DMS53 treated with DMSO at 0.1 percent for 48 hours (cell line): ENCODE measurements around the gene GMPR.
A peak's percentile ranks its signal among the peaks of the same experiment; 100 is the strongest.

Source experiments
- DNase-seq: peaks from one replicate; lab custom pipeline; 2025; ENCODE audit not compliant: unreplicated experiment; lab: John Stamatoyannopoulos, UW

The GMPR gene

DNA sequence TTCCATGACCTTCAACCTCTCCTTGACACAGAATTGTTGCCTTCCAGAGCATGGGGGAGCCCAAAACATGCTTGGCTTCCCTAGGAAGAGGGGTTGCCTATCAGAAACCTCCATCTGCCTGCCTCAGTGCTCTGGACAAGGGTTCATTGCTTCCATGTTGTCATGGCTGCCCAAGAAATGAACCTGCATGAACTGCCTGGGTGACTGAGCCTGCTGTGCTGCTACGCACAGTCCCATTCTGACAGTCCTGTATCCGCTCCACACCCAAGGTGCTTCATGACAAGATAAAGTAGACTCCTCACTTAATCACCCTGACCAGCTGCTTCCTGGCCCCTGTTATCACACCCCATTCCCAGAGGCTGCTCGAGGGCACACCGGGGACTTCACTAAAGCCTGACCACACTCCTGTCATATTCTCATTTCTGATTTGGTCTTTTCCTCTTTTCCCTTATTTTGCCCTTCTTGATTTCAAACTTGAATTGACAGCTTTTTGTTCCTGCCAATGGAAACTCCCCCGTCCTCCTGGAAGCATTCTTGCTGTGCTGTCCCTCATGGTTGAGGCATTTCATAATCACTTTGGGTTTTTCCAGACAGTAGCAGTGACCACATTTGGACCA lies 31.9 kb downstream of the GMPR start:
- no peak for DNase-seq

DNA sequence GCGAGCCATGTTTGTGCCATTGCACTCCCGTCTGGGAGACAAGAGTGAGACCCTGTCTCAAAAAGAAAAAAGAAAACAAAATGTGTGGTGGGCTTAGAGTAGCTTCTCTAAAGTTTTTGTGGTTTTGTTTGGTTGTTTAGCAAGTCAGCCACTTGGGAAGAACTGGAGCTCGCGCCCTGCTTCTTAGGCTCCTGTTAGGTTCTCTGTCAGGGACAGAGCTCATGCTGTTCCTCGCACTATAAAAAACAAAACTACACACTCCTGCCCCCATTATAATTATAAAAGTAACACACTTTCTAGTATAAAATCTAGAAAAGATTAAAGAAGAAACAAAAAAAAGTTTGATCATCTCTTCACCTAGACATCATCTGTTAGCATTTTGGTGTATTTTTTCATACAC lies 33.0 kb downstream of the GMPR start:
- no peak for DNase-seq

- DNase-seq, result no peak
Observed at GRCh38 chr6:16272201-16272600, 33.8 kb downstream of the GMPR start.

GRCh38 chr6:16273256-16273655 lies 34.9 kb downstream of the GMPR start:
- DNase-seq, result no peak

GRCh38 chr6:16274483-16274882 lies 36.1 kb downstream of the GMPR start:
- no peak for DNase-seq

GRCh38 chr6:16274885-16275589 lies 36.6 kb downstream of the GMPR start:
- DNase-seq, result no peak

DNA sequence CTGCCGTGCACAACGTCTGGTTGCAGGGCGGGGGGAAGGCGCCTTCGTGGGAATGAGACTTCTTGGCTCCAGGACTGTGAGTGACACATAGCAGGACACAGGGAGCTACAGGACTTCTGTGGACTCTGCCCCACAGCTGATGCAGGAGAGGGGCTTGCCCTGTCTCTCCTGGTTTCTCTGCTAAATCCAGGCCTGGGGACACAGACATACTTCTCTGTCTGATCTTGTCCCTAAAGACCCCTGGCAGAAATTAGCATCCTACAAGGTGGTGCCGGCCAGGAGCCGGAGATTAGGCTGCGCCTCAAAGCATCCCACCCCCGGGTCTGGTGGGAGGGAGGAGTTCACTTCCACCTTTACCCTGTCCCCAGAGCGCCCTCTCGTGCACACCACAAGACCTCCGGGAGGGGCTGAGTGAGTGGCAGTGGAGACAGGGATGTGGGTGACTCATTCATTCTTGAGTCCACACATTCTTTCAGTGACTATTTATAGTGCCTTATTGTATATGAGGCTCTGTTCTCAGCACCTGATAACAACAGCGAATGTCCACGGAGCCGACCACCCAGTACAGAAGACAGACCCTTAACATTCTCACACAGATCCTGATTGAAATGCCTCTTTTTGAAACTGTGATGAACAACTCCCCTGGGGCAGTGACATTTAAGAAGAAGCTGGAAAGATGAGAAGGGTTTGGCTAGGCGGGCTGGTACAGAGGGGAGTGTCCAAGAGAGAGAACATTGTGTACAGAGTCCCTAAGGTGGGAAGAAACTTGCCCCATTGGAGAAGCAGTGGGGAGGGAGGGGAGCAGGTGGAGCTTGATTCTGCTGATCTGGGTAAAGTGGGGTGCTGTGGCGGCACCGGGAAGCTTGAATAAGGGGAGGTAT lies 39.0 kb downstream of the GMPR start:
- DNase-seq, result peak; percentile 79

- DNase-seq, result peak; percentile 57
Observed at GRCh38 chr6:16278048-16278724, 39.8 kb downstream of the GMPR start.

DNA sequence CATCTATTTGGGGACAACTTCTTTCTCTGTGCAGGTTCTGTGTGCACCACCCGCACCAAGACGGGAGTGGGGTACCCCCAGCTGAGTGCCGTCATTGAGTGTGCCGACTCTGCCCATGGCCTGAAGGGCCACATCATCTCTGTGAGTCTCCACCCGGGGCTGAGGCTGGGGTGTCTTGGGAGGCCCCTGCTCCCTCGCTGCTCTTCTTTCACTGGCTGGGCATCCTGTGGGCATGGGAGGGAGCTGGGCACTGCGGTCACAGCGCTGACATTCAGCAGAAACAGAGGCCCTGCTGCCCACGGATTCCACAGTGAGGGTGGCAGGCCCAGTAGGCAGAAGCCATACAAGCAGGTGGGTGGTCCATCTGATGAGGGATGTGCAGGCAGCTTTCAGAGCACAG lies 40.4 kb downstream of the GMPR start:
- DNase-seq, result no peak

- DNase-seq, result no peak
Observed at GRCh38 chr6:16279243-16279642, 40.9 kb downstream of the GMPR start.

DNA sequence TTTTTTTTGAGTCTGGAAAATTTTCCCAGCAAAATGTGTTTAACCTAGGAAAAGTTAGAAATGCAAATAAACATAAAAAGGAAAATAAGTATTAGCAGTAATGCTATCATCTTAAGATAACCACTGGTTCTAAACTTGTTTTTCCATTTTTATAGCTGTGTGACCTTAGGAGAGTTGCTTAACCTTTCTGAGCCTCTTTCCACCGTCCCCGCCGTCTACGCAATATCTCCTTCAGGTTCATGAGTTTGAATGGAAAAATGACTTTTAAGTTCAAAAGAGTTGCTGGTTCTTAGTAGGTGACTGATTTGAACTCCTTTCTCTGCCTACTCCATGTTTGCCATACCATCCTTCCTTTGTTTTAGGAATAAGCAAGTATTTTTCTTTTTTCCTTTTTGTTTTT lies 44.0 kb downstream of the GMPR start:
- DNase-seq, result no peak

- no peak for DNase-seq
Observed at GRCh38 chr6:16284472-16284871, 46.1 kb downstream of the GMPR start.

DNA sequence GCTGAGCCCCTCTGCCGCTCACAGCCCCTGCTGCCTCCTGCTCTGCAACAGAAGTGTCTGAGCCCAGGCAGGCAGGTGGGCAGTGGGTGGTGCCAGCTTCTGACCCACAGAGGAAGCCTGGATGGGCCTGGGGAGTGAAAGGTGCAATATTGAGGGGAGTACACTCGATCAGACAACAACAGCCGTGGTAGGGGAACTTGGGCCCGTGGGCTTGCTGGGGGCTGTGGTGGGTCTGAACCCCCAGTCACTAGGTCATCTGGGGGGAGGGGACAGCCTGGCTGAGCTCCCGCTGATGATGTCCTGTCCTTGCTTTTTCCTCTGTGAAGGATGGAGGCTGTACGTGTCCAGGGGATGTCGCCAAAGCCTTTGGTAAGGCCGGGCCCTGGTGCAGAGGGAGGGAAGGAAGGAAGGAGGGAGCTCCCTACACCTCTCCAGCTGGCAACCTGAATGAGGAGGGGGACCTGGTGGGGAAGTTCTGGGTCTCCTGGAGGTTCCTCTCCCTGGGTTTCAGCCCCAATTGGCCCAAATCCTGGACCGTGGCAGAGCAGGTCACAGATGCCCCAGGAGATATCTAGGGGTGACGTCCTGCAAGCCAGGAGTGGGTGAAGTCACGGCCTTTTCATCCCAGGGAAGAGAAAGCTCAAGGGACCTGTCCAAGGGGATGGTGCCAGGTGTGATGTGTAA lies 47.2 kb downstream of the GMPR start:
- no peak for DNase-seq

DNA sequence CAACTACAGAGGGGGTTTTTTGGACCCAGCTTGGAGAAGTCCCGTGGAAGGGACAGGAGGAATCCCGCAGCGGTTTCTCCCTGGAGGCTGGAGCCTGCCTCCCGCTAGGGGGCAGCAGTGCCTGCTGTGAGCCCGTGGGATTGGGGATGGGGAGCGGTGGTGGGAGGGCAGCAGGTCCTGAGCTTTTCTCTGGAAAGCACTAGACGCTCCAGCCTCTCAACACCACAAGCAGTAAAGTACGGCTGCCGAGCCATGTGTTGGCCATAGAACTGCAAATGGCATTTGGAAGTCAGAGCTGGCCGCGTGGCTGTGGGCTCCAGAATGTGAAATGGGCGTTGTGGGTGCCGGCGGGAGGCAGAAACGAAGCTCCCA lies 47.8 kb downstream of the GMPR start:
- no peak for DNase-seq

- no peak for DNase-seq
Observed at GRCh38 chr6:16288163-16288562, 49.8 kb downstream of the GMPR start.

GRCh38 chr6:16291739-16292138 lies 53.4 kb downstream of the GMPR start:
- no peak for DNase-seq

DNA sequence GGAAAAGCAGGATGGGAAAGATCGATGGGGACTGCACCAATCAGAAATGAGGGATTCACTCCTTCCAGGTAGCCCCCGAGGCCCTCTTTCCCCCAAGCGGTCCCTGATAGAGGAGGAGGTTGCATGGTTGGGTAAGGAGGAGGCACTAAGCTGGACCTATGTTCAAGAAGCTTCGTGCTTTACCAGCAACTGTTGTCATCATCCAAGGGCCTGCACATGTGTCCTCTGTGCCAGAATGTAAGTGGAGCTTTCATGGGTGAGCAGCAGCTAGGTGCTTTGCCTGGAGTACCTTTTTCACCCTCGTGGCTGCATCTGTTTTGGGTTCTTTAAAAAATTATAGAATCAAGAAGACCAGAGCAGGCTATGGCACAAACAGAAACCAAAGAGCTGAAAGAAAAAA lies 54.0 kb downstream of the GMPR start:
- DNase-seq, result no peak

DNA sequence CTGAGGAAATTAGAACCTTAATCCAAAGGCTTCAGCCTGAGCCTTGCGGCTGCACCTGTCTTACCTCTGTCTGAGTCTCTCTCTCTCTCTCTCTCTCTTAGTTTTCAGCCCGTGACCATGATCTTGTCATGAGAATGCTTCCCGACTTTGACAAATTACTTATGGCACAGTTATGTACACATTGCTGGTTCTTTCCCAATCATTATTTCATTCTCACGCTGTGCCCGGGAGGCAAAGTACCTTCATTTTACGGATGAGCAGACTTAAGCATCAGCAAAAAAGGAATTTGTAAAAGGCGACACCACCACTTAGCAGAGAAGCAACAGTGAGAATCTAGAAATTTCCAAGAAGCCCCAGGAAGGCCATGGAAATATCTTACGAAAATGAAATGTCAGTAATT lies 54.6 kb downstream of the GMPR start:
- DNase-seq, result no peak

- DNase-seq, result no peak
Observed at GRCh38 chr6:16294371-16294770, 56.0 kb downstream of the GMPR start.

- no peak for DNase-seq
Observed at GRCh38 chr6:16295060-16295459, 56.7 kb downstream of the GMPR start.

DNA sequence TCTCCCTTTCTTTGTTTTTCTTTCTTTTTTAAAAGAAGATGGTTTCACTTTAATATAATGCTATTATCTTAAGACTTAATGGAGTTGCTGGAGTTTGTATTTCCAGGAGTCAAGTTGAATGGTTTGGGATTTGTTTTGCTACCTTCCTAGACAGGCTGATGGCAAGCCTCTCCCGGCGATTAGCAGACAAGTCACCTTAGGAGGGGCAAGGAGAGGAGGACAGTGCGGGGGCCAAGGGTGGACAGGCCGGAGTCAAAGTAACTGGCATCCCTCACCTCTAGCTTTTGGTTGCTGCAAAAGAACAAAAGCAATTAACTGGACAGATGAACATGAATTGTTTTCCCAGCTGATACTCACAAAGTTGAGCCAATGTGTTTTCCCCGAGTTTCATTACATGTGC lies 57.1 kb downstream of the GMPR start:
- no peak for DNase-seq
